ENCODE data around the gene NUP205. TPM values are rescaled to one million over a fixed set of nuclear protein-coding genes. Genes with fewer than 3 reads are reported as not detected.

Gene NUP205
- total RNA-seq, 1 experiment from 2014 or later, result 91.0 TPM

- POLR2A ChIA-PET, result no interaction called here
- no peak overlapping the region for H3K4me2 ChIP-seq (ENCODE audit: low read length)
These were observed 42.5 kb downstream of the NUP205 start for GRCh38 chr7:135600226-135600625.

More at GRCh38 chr7:135600226-135600625, 42.5 kb downstream of the NUP205 start:
- no peaks in the 10 kb centered on the region for H3K27me3 ChIP-seq (ENCODE audit: insufficient read depth, low read length)
- no TSS peak for BruUV-seq (replicated peaks)
- ATAC-seq (no peak), DNase-seq (ENCODE audit: low read depth, low spot score) (no peak)
- RAD21 ChIA-PET (ENCODE audit: low non-redundant PET in 1 of 2, low total read pairs in 2 of 2, uncharacterized antibody in 2 of 2, unreplicated experiment in 2 of 2), result no interaction called here
- H3K79me2 ChIP-seq (ENCODE audit: insufficient read depth, low read length), result 0 out of 2 replicates have a peak, but pooled peaks cover 5% of the 10 kb centered on the region
- H3K27ac ChIP-seq (ENCODE audit: low read depth, low read length), result no peak overlapping the region
- no peak overlapping the region for H3K9ac ChIP-seq (ENCODE audit: low read length)
- no peaks in the 10 kb centered on the region for H3K4me1 ChIP-seq (ENCODE audit: control insufficient read depth in 1 of 2, insufficient read depth in 2 of 2, low read length in 2 of 2)
- H3K9me2 ChIP-seq (ENCODE audit: insufficient read depth), result no peaks in the 10 kb centered on the region
- H2AFZ ChIP-seq (ENCODE audit: low read depth, low read length, poor library complexity, severe bottlenecking), result no peak overlapping the region
- CTCF ChIA-PET, result no interaction called here
- H3K36me3 ChIP-seq (ENCODE audit: control insufficient read depth in 1 of 2, insufficient read depth in 2 of 2, low read length in 2 of 2), result peaks cover 28 to 39% of the 10 kb centered on the region in 2 experiments
- no peaks in the 10 kb centered on the region for H3K9me3 ChIP-seq (ENCODE audit: control insufficient read depth in 1 of 2, insufficient read depth in 1 of 2, low read depth in 1 of 2, low read length in 2 of 2)
- no peaks in the 10 kb centered on the region for H4K20me1 ChIP-seq (ENCODE audit: insufficient read depth)
- H3K4me3 ChIP-seq (replicated peaks in 1 of 2; ENCODE audit: low read depth in 1 of 2, low read length in 2 of 2), result no peak overlapping the region
- intact Hi-C loops (cut with micrococcal nuclease), result no loop called here
- no peak for TF ChIP-seq ZFX (IDR thresholded peaks at IDR 0.05)
- TF ChIP-seq ZNF274 (IDR thresholded peaks at IDR 0.05; ENCODE audit: low read depth, low read length), result no peak
- TF ChIP-seq CTCF (IDR thresholded peaks at IDR 0.05 in 2 of 3, conservative IDR thresholded peaks at IDR 0.05 in 1 of 3; ENCODE audit: borderline replicate concordance in 1 of 3, insufficient read depth in 1 of 3, low read depth in 2 of 3, low read length in 2 of 3), result no peak
- TF ChIP-seq POLR2AphosphoS5 (IDR thresholded peaks at IDR 0.05; ENCODE audit: low read depth, low read length), result no peak
- TF ChIP-seq POLR2A (IDR thresholded peaks at IDR 0.05; ENCODE audit: borderline replicate concordance, extremely low read depth, insufficient read depth, insufficient read length), result no peak
- no peak for TF ChIP-seq JUND (IDR thresholded peaks at IDR 0.05)
- TF ChIP-seq, protein P1, sequence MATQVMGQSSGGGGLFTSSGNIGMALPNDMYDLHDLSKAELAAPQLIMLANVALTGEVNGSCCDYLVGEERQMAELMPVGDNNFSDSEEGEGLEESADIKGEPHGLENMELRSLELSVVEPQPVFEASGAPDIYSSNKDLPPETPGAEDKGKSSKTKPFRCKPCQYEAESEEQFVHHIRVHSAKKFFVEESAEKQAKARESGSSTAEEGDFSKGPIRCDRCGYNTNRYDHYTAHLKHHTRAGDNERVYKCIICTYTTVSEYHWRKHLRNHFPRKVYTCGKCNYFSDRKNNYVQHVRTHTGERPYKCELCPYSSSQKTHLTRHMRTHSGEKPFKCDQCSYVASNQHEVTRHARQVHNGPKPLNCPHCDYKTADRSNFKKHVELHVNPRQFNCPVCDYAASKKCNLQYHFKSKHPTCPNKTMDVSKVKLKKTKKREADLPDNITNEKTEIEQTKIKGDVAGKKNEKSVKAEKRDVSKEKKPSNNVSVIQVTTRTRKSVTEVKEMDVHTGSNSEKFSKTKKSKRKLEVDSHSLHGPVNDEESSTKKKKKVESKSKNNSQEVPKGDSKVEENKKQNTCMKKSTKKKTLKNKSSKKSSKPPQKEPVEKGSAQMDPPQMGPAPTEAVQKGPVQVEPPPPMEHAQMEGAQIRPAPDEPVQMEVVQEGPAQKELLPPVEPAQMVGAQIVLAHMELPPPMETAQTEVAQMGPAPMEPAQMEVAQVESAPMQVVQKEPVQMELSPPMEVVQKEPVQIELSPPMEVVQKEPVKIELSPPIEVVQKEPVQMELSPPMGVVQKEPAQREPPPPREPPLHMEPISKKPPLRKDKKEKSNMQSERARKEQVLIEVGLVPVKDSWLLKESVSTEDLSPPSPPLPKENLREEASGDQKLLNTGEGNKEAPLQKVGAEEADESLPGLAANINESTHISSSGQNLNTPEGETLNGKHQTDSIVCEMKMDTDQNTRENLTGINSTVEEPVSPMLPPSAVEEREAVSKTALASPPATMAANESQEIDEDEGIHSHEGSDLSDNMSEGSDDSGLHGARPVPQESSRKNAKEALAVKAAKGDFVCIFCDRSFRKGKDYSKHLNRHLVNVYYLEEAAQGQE (IDR thresholded peaks at IDR 0.05; ENCODE audit: low read depth), result no peak
- TF ChIP-seq CEBPB (IDR thresholded peaks at IDR 0.05; ENCODE audit: low read depth), result no peak
- TF ChIP-seq ELF1 (IDR thresholded peaks at IDR 0.05; ENCODE audit: borderline replicate concordance, low read depth), result no peak
- TF ChIP-seq, protein P2, sequence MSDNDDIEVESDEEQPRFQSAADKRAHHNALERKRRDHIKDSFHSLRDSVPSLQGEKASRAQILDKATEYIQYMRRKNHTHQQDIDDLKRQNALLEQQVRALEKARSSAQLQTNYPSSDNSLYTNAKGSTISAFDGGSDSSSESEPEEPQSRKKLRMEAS (IDR thresholded peaks at IDR 0.05), result no peak
- no peak for TF ChIP-seq EGR1 (IDR thresholded peaks at IDR 0.05; ENCODE audit: low read depth)
- TF ChIP-seq EZH2phosphoT487 (IDR thresholded peaks at IDR 0.05; ENCODE audit: borderline replicate concordance), result no peak
- no peak for TF ChIP-seq SP1 (IDR thresholded peaks at IDR 0.05; ENCODE audit: low read depth)
- TF ChIP-seq, protein P3, sequence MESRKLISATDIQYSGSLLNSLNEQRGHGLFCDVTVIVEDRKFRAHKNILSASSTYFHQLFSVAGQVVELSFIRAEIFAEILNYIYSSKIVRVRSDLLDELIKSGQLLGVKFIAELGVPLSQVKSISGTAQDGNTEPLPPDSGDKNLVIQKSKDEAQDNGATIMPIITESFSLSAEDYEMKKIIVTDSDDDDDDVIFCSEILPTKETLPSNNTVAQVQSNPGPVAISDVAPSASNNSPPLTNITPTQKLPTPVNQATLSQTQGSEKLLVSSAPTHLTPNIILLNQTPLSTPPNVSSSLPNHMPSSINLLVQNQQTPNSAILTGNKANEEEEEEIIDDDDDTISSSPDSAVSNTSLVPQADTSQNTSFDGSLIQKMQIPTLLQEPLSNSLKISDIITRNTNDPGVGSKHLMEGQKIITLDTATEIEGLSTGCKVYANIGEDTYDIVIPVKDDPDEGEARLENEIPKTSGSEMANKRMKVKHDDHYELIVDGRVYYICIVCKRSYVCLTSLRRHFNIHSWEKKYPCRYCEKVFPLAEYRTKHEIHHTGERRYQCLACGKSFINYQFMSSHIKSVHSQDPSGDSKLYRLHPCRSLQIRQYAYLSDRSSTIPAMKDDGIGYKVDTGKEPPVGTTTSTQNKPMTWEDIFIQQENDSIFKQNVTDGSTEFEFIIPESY (IDR thresholded peaks at IDR 0.05; ENCODE audit: extremely low read depth, insufficient replicate concordance, low read length), result no peak
- no peak for TF ChIP-seq EZH2 (IDR thresholded peaks at IDR 0.05)
